ENCODE results near the gene IL12RB1.

GRCh38 chr19:18089726-18090125, 3.0 kb upstream of the IL12RB1 start:
- TF ChIP-seq, protein P1, sequence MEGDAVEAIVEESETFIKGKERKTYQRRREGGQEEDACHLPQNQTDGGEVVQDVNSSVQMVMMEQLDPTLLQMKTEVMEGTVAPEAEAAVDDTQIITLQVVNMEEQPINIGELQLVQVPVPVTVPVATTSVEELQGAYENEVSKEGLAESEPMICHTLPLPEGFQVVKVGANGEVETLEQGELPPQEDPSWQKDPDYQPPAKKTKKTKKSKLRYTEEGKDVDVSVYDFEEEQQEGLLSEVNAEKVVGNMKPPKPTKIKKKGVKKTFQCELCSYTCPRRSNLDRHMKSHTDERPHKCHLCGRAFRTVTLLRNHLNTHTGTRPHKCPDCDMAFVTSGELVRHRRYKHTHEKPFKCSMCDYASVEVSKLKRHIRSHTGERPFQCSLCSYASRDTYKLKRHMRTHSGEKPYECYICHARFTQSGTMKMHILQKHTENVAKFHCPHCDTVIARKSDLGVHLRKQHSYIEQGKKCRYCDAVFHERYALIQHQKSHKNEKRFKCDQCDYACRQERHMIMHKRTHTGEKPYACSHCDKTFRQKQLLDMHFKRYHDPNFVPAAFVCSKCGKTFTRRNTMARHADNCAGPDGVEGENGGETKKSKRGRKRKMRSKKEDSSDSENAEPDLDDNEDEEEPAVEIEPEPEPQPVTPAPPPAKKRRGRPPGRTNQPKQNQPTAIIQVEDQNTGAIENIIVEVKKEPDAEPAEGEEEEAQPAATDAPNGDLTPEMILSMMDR (IDR thresholded peaks at IDR 0.05; ENCODE audit: low read depth, low read length) = no peak
- no peak for TF ChIP-seq EZH2phosphoT487 (IDR thresholded peaks at IDR 0.05; ENCODE audit: low read depth)

All from OCI-LY3 (cell line).